Stimulated activated CD8-positive, alpha-beta memory T cell treated with anti-CD3 and anti-CD28 coated beads, Interleukin-15, amount 100 ng/mL, for 4 hours (primary cell): ENCODE results near the gene DHRSX.
"Not testable (repeated sequence)": the region's sequence is repeated elsewhere in the genome, so short reads cannot be mapped to it uniquely, and the experiment has no call there.

Experiments used
- DNase-seq, 2 donors: peaks; one replicate each; pipeline ENCODE4 v3.0.0-alpha.2; 2020; ENCODE audit warnings: low read depth in 2 of 2

Gene DHRSX

DNA sequence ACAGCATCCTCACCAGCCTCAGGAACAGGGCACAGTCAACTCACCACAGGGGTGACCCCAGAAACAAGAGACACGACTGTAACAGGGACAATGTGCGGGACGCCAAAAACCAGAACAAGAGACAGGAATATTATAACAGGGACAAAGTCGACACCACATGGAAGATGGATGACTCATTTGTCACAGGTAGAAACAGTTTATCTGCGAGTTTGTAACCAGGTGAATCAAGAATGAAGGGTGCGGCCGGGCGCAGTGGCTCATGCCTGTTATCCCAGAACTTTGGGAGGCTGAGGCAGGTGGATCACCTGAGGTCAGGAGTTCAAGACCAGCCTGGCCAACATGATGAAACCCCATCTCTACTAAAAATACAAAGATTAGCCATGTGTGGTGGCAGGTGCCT is 44.7 kb downstream of the DHRSX start:
- DNase-seq, result not testable (repeated sequence)

GRCh38 chrX:2454620-2455019 is 46.2 kb downstream of the DHRSX start:
- not testable (repeated sequence) for DNase-seq

GRCh38 chrX:2452799-2453198 is 48.0 kb downstream of the DHRSX start:
- DNase-seq, result no peak

GRCh38 chrX:2452317-2452784 is 48.4 kb downstream of the DHRSX start:
- no peak for DNase-seq

GRCh38 chrX:2451501-2452316 is 49.1 kb downstream of the DHRSX start:
- no peak for DNase-seq

GRCh38 chrX:2450681-2451080 is 50.1 kb downstream of the DHRSX start:
- DNase-seq, result no peak

DNA sequence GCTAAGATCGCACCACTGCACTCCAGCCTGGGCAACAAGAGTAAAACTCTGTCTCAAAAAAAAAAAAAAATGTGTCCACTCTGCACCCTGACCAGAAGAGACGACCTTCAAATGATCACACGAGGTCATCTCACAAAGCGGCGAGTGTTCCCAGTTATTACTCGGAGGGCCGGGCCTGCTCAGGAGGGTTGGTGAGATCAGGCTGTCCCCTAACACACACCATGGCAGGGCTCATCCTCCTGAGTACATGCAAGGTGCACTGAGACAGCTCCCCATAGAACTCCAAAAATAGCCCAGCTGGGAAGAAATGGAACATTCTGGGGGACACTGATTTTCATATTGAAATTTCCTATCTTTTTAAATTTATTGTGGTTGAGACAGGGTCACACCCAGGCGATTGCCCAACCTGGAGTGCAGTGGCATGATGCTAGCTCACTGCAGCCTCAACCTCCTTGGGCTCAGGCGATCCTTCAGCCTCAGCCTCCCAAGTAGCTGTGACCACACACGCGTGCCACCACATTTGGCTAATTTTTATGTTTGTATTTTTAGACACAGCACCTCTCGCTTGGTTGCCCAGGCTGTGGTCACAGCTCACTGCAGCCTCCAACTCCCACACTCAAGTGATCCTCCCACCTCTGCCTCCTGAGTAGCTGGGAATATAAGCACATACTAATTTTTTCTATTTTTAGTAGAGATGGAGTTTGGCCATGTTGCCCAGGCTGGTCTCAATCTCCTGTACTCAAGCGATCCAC is 51.5 kb downstream of the DHRSX start:
- DNase-seq, result no peak

- DNase-seq, result no peak
These were observed 53.3 kb downstream of the DHRSX start for GRCh38 chrX:2447484-2447883.

GRCh38 chrX:2446815-2447214 is 54.0 kb downstream of the DHRSX start:
- no peak for DNase-seq

- no peak for DNase-seq
These were observed 54.8 kb downstream of the DHRSX start for GRCh38 chrX:2445662-2446623.

DNA sequence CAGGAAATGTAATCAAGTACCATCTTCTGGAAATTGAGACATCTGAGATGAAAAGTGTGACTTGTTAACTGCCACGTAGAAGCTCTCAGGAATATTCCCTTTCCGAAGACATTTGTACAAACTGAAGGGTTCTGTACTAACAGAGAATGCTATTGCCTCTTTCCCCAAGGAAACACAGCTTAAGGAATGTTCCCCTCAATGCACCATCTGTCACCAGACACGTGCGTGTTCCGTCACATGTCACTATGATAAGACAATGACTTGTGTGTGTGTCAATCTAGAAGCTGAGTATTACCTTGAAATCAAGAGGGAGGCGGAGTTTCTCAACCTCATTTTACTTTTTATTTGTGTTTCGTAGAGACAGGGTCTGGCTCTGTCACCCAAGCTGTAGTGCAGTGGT is 58.1 kb downstream of the DHRSX start:
- DNase-seq, result no peak

DNA sequence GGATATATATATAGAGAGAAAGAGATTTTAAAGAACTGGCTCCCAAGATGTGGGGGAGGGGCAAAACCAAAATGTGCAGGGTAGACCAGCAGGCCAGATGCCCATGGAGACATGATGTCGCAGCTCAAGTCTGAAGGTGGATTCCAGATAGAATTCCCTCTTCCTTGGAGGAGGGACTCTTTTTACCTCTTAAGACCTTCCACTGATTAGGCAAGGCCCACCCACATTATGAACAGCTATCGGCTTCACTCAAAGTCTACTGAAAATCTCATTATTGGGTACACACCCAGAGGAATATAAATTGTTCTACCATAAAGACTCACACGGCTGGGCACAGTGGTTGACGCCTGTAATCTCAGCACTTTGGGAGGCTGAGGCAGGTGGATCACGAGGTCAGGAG is 59.3 kb downstream of the DHRSX start:
- DNase-seq, result no peak

GRCh38 chrX:2439613-2440012 is 61.2 kb downstream of the DHRSX start:
- no peak for DNase-seq

- no peak for DNase-seq
These were observed 65.3 kb downstream of the DHRSX start for GRCh38 chrX:2435465-2435864.

DNA sequence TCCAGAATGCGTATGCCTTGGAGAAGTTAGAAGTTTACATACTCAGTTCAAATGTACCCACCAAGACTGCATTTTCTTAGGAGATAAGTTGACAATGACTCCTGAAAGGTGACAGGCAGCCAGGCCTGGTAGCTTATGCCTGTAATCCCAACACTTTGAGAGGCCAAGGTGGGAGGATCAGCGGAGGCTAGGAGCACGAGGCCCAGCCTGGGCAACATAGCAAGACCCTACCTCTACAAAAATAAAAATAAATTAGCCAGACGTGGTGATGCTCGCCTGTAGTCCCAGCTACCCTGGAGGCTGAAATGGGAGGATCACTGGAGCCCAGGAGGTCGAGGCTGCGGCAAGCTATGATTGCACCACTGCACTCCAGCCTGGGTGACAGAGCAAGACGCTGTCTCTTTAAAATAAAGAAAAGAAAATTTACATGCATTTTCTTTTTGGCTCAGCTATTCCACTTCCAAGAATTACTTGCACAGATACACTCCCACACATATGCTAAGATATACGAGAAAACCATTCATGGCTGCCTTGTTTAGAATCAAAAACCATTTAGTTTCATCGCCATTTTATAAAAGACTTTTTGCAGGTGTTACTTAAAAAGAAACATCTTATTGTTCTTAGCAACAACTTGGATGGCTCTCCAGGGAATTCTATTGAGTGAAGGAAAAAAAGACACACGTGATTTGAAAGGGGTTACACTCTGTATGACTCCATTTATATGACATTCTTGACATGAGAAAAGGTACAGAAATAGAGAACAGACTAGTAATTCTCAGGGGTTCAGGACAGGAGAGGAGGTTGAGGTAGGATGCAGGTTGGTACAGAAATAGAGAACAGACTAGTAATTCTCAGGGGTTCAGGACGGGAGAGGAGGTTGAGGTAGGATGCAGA is 66.3 kb downstream of the DHRSX start:
- DNase-seq, result no peak

DNA sequence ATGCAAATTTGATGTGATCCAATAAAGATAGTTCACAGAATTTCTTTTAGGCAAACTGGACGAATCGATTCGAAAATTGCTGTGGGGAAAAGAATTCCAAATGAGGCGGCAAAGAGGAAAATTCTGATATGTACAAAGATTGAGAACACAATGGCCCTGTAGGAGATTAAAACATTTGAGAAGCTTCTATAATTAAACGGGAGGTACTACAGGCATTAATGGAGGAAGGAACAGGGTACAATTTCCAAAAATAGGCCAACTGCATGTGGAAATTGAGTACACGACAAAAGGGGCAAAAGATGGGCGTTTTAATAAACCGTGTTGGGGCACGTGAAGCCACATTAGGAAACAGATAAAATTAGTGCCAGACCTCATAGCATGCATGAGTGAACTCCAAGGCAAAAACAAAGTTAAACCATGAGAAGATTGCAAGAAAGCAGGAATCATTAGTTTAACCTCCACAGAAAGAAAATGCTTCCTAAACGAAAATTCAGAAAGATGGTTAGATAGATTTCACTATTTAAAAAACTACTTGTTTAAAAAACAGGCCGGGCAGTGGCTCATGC is 68.4 kb downstream of the DHRSX start:
- DNase-seq, result no peak

GRCh38 chrX:2430265-2430825 is 70.4 kb downstream of the DHRSX start:
- no peak for DNase-seq

DNA sequence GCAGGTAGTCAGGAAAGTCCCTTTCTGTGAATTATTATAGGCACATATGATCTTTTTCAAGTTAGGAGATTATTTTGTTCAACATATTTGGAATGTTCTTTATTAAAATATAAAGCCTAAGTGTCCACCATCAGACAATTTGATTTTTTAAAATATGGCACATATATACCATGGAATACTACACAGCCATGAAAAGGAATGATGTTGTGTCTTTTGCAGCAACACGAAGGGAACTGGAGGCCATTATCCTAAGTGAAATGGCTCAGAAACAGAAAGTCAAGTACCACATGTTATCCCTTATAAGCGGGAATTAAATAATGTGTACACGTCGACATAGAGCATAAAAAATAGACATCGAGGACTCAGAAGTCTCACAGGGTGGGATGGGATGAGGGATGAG is 73.0 kb downstream of the DHRSX start:
- DNase-seq, result no peak

GRCh38 chrX:2427147-2427546 is 73.6 kb downstream of the DHRSX start:
- no peak for DNase-seq

GRCh38 chrX:2426289-2426882 is 74.4 kb downstream of the DHRSX start:
- no peak for DNase-seq
